ENCODE data around the gene IQSEC2. TPM values are rescaled to one million over a fixed set of nuclear protein-coding genes. Genes with fewer than 3 reads are reported as not detected.

IQSEC2 gene
- total and polyA plus RNA-seq, 2 of the 4 experiments (the other 2 are of a cell fraction) = 2.5 to 11.4 TPM

GRCh38 chrX:53269536-53270107, 11.8 kb downstream of the IQSEC2 start:
- H4K91ac ChIP-seq (ENCODE audit: insufficient read depth, low read depth, low read length) = no peak overlapping the region
- ChIA-PET POLR2A (ENCODE audit: unreplicated experiment) (no interaction called here), CTCF (no interaction called here)
- no peak overlapping the region for H4K8ac ChIP-seq (ENCODE audit: low read depth in 2 of 2, low read length in 2 of 2)
- H3K23ac ChIP-seq (ENCODE audit: low read depth, low read length) = no peak overlapping the region
- H3K18ac ChIP-seq (ENCODE audit: low read depth, low read length) = no peak overlapping the region
- H3K4me3 ChIP-seq (ENCODE audit: insufficient read depth, low read depth, low read length) = no peak overlapping the region
- in situ Hi-C loops (cut with MboI; ENCODE audit: low sequenced_read_pairs) = no loop called here
- WGBS, 2 experiments (ENCODE audit: extremely low coverage in 2 of 2, insufficient read length in 1 of 2) = 83% methylated on average over 12 of the region's 14 CpGs; no CpG with 5 or more reads in 1 of the 2 experiments
- no peak overlapping the region for H2AK5ac ChIP-seq (ENCODE audit: low read depth, low read length)
- DNase-seq (no peak), ATAC-seq (ENCODE audit: low read depth) (no peak)
- no peak overlapping the region for H2AK9ac ChIP-seq (replicated peaks; ENCODE audit: low read depth, low read length, poor library complexity)
- H2BK120ac ChIP-seq (ENCODE audit: low read depth, low read length) = no peak overlapping the region
- H3K56ac ChIP-seq (ENCODE audit: extremely low read depth, insufficient read depth, low read length) = no peak overlapping the region
- no peak overlapping the region for H2BK20ac ChIP-seq (ENCODE audit: low read depth, low read length)
- dilution Hi-C loops (cut with HindIII; ENCODE audit: low sequenced_read_pairs, unreplicated experiment) = no loop called here
- intact Hi-C loops (cut with micrococcal nuclease) = no loop called here
- peaks cover 13% of the 10 kb centered on the region for H3K4me1 ChIP-seq (ENCODE audit: control insufficient read depth, insufficient read depth, low read length)
- no peak overlapping the region for H2AFZ ChIP-seq (replicated peaks; ENCODE audit: low read length, poor library complexity)
- H3K79me1 ChIP-seq (ENCODE audit: low read depth in 1 of 2, low read length in 2 of 2) = 0 out of 4 replicates have a peak, but pooled peaks cover 0 to 6% of the 10 kb centered on the region in 2 experiments
- BruUV-seq (replicated peaks) = no TSS peak
- no peak overlapping the region for H2BK15ac ChIP-seq (ENCODE audit: low read depth, low read length)
- H4K20me1 ChIP-seq (ENCODE audit: insufficient read depth, low read length) = no peaks in the 10 kb centered on the region; the same call in 1 of the 2 replicates
- peaks cover 10% of the 10 kb centered on the region for H3K9me1 ChIP-seq (ENCODE audit: insufficient read depth, low read length)
- no peaks in the 10 kb centered on the region; the same call in 1 of the 2 replicates for H3K36me3 ChIP-seq (ENCODE audit: control insufficient read depth, insufficient read depth, low read length)
- no peak overlapping the region for H3K14ac ChIP-seq (replicated peaks; ENCODE audit: low read depth, low read length)
- H3K27me3 ChIP-seq (ENCODE audit: control insufficient read depth, insufficient read depth, low read length) = peaks cover 32% of the 10 kb centered on the region
- no peak for TF ChIP-seq CHD1 (IDR thresholded peaks at IDR 0.05; ENCODE audit: low read depth, low read length)
- TF ChIP-seq NFE2L2 (IDR thresholded peaks at IDR 0.05; ENCODE audit: low read depth, low read length) = no peak
- TF ChIP-seq CTCF (conservative IDR thresholded peaks at IDR 0.05; ENCODE audit: low read depth, low read length) = no peak
- no peak for TF ChIP-seq BHLHE40 (IDR thresholded peaks at IDR 0.05; ENCODE audit: low read depth, low read length)
- TF ChIP-seq RFX5 (IDR thresholded peaks at IDR 0.05; ENCODE audit: low read depth, low read length) = no peak
- no peak for TF ChIP-seq FOS (IDR thresholded peaks at IDR 0.05; ENCODE audit: low read depth, low read length)
- TF ChIP-seq POLR2A (IDR thresholded peaks at IDR 0.05; ENCODE audit: low read depth, low read length) = no peak
- TF ChIP-seq CEBPB (IDR thresholded peaks at IDR 0.05; ENCODE audit: low read depth, low read length) = no peak
- no peak for TF ChIP-seq MAZ (IDR thresholded peaks at IDR 0.05; ENCODE audit: borderline replicate concordance, low read depth, low read length)
- no peak for TF ChIP-seq RCOR1 (IDR thresholded peaks at IDR 0.05; ENCODE audit: insufficient replicate concordance, low read length)
- TF ChIP-seq ELK1 (IDR thresholded peaks at IDR 0.05; ENCODE audit: borderline replicate concordance, low read depth, low read length) = no peak
- no peak overlapping the region for H3K4me2 ChIP-seq (ENCODE audit: low read depth, low read length)
- no peak overlapping the region for H3K4ac ChIP-seq (ENCODE audit: low read depth, low read length)
- no peak overlapping the region for H2BK5ac ChIP-seq (ENCODE audit: low read depth, low read length, poor library complexity, severe bottlenecking)
- no peak overlapping the region for H4K5ac ChIP-seq (ENCODE audit: low read depth, low read length)
- H3K27ac ChIP-seq (ENCODE audit: insufficient read depth, low read length) = no peak overlapping the region
- H3K9ac ChIP-seq (ENCODE audit: low read depth, low read length) = no peak overlapping the region
- no peaks in the 10 kb centered on the region for H3K9me3 ChIP-seq (ENCODE audit: control insufficient read depth, insufficient read depth, low read length)
